ENCODE measurements around the gene IRF3. TPM values are rescaled to one million over a fixed set of nuclear protein-coding genes. Genes with fewer than 3 reads are reported as not detected.

The IRF3 gene
- total RNA-seq, 1 experiment from 2014 or later: 205 TPM

DNA sequence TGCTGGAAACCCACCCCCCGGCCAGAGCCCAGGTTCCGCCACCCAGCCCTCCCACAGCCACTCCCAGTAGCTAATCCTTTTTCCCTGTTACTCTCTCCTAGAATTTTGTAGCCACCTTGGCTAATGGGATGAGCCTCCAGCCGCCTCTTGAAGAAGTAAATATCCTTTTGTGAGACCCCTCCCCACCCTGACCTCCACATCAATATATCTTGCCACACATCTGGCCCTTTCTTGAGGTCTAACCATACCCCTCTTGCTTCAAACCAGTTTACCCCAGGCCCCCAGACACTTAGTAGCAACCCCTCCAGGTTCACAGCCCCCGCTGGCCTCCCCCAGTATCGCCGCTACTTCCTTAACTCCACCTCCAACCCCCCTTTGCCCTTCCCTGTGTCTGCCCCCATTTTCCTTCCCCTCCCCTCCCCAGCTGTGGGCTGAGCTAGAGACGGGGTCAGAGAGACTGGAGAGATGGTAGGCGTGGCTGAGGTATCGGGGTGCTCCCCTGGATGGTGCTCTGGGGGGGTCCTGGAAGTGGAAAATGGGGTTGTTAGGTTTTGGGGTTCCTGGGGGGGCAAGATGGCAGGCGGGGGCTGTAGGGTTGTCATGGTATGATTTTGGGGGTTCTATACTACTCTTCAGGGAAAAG, 14.2 kb upstream of the IRF3 start:
- Histone ChIP-seq H3K23me2 (ENCODE audit: insufficient read length, low read depth, low read length, poor library complexity, severe bottlenecking) (peaks cover 4% of the 10 kb centered on the region), H2AK5ac (ENCODE audit: insufficient read length, low read length) (no peak overlapping the region), H3K9me3 (ENCODE audit: control insufficient read depth, low read depth, low read length) (no peaks in the 10 kb centered on the region), H2BK12ac (ENCODE audit: insufficient read length, low read depth, low read length) (no peak overlapping the region), H3K4me2 (ENCODE audit: insufficient read depth, insufficient read length, low read length) (no peak overlapping the region), H4K8ac (replicated peaks; ENCODE audit: insufficient read length, low read depth, low read length) (no peak overlapping the region), H3K18ac (ENCODE audit: insufficient read length, low read depth, low read length) (no peak overlapping the region), H3T11ph (ENCODE audit: low read length) (no peak overlapping the region), H2BK15ac (ENCODE audit: low read depth, low read length) (no peak overlapping the region), H3K27me3 (ENCODE audit: insufficient read depth, low read length) (no peaks in the 10 kb centered on the region), H3K79me2 (ENCODE audit: insufficient read depth, low read length) (peaks cover 22% of the 10 kb centered on the region; the same call in 1 of the 2 replicates), H3K56ac (ENCODE audit: insufficient read length, low read depth, low read length) (no peak overlapping the region), H3K9ac (ENCODE audit: extremely low read depth, insufficient read length, low read length) (no peak overlapping the region), H3K79me1 (ENCODE audit: insufficient read depth, low read depth, low read length, poor library complexity, severe bottlenecking) (peaks cover 2% of the 10 kb centered on the region), H3K4ac (ENCODE audit: low read depth, low read length) (no peak overlapping the region), H4K91ac (ENCODE audit: insufficient read length, low read depth, low read length) (no peak overlapping the region), H4K20me1 (ENCODE audit: control insufficient read depth, insufficient read depth, insufficient read length) (no peaks in the 10 kb centered on the region), H3K4me1 (ENCODE audit: insufficient read depth, low read length) (peaks cover 6% of the 10 kb centered on the region), H2AFZ (ENCODE audit: low read length) (no peak overlapping the region), H3K27ac (ENCODE audit: insufficient read length, low read depth, low read length) (no peak overlapping the region), H2BK20ac (ENCODE audit: low read depth, low read length, poor library complexity, severe bottlenecking) (no peak overlapping the region), H3K14ac (ENCODE audit: insufficient read depth, low read length) (no peak overlapping the region), H2BK5ac (ENCODE audit: insufficient read length, low read length) (no peak overlapping the region), H3K23ac (ENCODE audit: insufficient read length, low read depth, low read length) (no peak overlapping the region), H4K5ac (ENCODE audit: insufficient read length, low read depth, low read length) (no peak overlapping the region), H2BK120ac (ENCODE audit: low read depth, low read length, poor library complexity, severe bottlenecking) (no peak overlapping the region)
- Mint-ChIP-seq H3K4me1 (peaks cover 20 to 37% of the 10 kb centered on the region in 2 experiments), H3K27me3 (ENCODE audit: low read depth) (peaks cover 2% of the 10 kb centered on the region; the same call in 1 of the 2 replicates), H3K4me3 (peak overlapping the region; percentile 91 to 98), H3K36me3 (ENCODE audit: insufficient read depth in 1 of 3, low read depth in 3 of 3) (peaks cover 32 to 44% (median 39%) of the 10 kb centered on the region in 3 experiments; a peak in 6 of 7 replicates), H3K9me3 (no peaks in the 10 kb centered on the region; a peak in 2 of 5 replicates), H3K27ac (peak overlapping the region; percentile 95 to 98 (median 97))
- TF ChIP-seq, protein P1, sequence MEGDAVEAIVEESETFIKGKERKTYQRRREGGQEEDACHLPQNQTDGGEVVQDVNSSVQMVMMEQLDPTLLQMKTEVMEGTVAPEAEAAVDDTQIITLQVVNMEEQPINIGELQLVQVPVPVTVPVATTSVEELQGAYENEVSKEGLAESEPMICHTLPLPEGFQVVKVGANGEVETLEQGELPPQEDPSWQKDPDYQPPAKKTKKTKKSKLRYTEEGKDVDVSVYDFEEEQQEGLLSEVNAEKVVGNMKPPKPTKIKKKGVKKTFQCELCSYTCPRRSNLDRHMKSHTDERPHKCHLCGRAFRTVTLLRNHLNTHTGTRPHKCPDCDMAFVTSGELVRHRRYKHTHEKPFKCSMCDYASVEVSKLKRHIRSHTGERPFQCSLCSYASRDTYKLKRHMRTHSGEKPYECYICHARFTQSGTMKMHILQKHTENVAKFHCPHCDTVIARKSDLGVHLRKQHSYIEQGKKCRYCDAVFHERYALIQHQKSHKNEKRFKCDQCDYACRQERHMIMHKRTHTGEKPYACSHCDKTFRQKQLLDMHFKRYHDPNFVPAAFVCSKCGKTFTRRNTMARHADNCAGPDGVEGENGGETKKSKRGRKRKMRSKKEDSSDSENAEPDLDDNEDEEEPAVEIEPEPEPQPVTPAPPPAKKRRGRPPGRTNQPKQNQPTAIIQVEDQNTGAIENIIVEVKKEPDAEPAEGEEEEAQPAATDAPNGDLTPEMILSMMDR (conservative IDR thresholded peaks at IDR 0.05): no peak
- no peak for DNase-seq
- WGBS (ENCODE audit: extremely low coverage, insufficient read length, low lambda C conversion rate): no CpG with 5 or more reads among the region's 10 CpGs
